Dermis microvascular lymphatic vessel endothelial cell (primary cell): Measurements from ENCODE around the gene RAB31. TPM values are rescaled to one million over a fixed set of nuclear protein-coding genes. Genes with fewer than 3 reads are reported as not detected.

ENCODE experiments used
- DNase-seq, 2 donors: peaks; one replicate each; pipeline versions ENCODE4 v3.0.0 to v3.0.0-alpha.2; 2010; ENCODE audit warnings: low read depth in 2 of 2
- total RNA-seq: library from RNA; depleted of rRNA; stranded (reverse); fragments of >200 nt; gene quantifications from 2 replicates; pipeline ENCODE4 v1.2.1, GENCODE V29; 2014

Gene RAB31
- total RNA-seq, 1 donor from 2014 or later: 46.5 TPM

DNA sequence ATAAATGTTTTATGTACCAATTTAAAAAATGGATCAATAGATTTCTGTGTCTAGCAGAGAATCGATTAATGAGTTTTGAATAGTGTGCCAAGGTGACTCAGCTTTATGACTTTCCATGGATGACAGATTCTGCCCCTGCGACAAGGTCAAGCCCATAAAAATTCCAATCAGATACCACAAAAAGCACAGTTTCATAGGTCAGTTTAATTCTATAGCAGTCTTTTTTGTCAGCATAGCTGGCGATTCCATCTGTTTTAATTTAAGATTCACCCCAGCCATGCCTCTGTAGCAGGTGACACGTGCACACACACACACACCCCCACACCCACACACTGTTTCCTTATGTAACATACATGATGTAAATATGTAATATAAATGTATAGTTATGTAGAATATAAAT lies 28.9 kb downstream of the RAB31 start:
- peak in 1 of 2 donors; percentile 12 for DNase-seq

DNA sequence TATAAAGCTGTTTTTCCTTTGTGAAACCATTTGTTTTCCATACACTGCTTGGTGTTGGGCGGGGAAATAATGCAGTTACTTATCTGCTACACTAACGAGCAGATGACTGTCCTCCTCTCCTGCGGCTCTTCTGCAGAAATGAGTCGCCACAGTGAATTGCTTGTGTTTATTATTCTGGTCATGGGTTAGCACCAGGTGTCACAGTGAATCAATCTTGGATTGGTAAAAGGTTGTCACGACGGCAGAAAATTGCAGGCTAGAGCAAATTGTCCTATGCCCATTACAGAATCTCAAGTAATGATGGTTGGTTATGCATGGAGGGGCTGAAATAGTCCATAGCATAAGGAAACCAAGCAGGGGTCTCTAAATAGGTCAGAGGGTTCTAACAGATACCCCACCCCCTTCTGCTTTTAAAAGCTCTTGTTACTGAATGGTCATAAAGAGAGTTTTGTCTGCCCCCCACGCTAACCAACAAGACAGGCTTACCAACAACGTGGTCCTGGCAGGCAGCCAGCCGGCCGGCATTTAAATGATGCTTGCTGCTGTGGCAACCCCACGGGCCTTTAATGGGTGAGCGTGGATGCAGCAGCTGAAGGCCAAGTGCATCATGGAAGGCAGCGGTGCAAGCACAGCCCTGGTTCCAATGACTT lies 29.5 kb downstream of the RAB31 start:
- peak in 1 of 2 donors; percentile 19 for DNase-seq

DNA sequence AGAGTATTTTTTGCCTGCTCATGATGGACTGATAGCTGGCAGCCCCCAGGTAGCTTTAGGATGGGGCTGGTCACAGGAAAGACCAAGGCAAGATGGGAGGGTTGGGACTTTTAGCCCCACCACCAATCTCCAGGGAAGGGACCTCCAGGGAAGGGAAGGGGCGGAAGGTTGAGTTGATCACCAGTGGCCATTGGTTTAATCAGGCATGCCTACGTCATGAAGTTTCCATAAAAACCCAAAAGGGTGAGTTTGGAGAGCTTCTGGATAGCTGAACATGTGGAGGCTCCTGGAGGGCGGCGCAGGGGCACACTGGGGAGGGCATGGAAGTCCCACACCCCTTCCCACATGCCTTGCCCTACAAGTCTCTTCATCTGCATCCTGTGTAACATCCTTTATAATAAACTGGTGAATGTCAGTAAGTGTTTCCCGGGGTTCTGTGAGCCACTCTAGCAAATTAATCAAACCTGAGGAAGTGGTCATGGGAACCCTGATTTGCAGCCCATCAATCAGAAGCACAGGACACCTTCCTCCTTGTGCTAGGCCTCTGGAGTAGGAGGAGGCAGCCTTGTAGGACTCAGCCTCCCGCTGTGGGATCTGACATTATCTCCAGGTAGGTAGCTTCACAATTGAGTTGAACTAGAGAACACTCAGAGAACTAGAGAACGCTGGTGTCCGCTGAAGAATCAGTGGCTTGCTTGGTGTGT lies 30.3 kb downstream of the RAB31 start:
- DNase-seq: no peak

DNA sequence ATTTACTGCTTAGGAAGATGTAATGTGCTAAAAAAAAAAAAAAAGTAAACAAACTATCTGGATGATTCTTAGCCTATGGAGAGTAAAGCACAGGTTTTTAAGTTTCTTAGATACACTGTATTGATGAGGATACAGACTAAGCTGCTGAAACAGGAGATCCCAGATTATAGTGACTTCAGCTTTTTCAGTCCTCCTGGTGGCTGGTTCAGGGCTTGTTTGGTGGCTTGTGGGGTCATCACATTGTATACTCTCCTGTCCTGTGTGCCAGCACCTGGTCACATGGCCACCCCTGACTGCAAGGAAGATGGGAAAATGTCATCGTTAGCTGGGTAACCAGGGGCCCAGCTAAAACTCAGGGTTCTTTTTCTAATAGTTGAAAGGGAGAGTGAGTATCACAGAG lies 31.4 kb downstream of the RAB31 start:
- no peak for DNase-seq

DNA sequence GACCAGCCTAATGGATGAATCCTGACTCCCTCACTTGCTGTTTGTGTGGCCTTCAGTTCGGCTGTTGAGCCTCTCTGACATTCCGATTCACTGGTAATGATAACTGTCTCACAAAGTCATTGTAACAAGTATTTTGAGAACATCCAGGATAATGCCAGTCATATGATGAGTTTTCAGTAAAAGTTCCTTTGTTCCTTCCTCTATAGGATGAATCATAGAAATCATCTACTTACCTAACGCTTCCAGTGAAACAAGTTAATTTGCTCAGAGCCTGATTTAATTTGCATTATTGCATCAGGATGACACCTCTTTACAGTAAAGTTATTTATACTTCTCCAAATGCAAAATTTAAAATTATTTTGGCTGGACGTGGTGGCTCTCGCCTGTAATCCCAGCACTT lies 32.0 kb downstream of the RAB31 start:
- DNase-seq: peak in 1 of 2 donors; percentile 55

DNA sequence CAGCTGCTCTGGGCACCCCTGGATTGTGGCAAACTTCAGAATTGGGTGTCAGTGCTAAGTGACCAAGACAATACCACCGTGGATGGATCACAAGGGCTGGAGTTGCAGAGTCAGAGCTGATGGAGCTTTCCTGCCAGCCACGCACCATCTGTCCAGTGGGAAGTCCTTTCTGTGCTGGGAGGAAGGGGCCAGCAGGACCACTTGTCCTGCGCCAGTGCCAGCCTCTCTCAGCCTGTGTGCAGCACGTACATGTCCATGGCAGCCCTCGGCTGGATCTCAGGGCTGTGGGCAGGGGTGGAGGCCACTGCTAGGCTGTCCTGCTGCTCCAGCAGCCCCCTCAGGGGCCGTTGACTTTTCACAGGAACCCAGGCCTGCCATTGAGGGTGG lies 33.3 kb downstream of the RAB31 start:
- no peak for DNase-seq

DNA sequence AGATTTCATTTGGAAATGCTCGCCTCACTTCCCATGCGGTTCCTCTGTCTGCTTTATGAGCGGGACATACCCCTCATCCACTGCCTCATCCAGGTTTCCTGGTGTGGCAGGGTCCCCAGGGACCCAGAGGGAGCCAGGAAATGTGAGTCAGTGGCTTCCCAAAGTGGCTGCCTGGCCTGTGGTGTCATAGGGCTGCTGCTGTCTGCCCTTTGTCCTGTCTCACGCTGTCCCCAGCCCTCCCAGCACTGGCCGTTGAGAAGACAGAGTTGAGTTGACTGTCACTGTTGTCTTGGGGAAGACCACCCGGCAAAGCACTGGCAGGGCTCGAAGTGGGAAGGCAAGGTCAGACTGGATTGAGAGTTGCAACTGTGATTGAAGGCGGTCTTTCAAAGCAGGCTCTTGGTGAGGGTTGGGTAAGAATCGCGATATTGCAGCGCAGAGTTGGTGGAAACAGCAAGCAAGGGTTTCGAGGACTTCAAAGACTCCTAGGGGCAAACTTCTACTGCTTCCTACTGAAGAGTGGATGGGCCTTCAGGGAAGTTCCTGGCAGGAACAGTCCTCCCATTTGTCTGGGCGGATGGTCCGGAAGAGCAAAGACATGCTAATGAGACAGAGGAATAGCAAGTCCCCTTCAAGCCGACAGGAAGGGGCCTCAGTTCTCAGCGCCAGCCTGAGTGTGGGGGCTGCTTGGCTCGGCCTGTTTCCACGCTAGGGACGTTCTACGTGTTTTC lies 33.9 kb downstream of the RAB31 start:
- DNase-seq: peak; percentile 61 to 82

DNA sequence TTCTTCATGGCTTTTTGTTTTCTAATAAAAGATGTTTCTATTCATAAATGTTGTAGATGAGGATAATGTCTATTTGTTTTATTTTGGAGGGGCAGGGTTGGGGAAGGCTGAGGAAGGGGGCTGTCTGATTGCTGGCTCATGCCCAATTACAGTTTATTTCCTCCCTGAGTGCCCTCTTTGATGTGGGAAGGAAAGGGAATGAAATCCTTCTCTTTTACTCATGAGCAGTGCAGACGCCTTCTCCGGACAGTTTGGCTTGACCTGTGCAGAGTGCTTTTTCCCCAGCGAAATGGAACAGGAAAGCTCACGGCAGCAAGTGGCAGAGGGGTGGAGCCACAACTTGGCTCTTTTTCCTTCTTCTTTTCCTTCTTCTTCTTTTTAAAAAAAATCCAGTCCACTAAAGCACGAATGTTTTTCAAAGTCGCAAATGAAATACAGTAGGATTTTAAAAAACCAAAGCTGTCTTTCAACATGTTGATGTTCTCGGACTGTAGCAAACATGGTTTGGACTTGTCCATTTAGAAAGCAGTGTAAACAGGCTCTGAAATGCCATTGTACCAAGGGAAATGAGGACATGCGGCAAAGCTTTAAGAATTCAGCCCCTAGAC lies 34.5 kb downstream of the RAB31 start:
- DNase-seq: peak in 1 of 2 donors; percentile 67

DNA sequence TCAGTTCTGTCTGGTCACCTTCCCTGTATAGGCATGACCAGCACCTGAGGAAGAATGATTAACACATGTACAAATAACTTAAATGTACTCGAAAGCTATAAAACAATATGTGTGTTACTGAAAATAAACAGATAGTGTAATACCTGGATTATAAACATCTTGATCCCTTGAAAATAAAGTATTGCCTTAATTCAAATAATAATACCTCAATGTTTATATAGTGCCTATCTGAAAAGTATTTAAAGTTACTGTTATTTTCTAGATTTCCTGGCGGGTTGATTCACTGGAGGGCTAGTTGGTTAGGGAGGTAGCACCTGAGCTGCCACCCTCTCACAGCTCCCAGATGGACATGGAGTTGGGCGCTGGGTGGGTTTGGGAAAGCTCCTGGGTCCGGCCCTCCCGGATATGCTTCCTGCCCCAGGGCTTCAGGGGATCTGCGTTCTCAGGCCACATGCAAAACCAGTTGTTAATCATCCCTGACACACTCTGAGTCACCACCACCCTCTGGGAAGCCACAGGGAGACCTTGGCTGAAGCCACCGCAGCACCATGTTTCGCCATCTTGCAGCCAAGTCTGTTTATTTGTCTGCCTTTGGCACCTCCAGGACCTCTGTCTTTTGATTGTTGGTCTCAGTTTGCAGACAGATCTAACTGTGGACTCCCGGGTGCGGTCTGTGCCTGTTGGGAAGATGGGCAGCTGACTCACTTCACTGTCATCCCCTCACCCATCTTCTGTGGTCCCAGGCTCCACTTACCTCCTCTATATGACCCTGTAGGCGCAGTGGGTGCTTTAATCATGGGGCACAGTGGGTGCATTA lies 35.3 kb downstream of the RAB31 start:
- DNase-seq: peak; percentile 59 to 91

DNA sequence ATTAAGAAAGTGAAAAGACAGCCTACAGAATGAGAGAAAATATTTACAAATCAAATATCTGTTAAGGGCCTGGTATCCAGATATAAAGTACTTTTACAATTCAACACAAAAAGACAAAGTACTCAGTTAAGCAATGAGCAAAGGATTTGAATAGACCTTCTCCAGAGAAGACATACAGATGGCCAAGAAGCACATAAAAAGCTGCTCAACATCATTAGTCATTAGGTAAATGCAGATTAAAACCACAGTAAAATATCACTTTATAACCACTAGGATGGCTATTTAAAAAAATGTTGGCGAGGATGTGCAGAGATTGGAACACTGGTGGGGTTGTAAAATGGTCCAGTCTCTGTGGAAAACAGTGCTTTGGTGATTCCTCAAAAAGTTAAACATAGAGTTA lies 38.9 kb downstream of the RAB31 start:
- DNase-seq: no peak

DNA sequence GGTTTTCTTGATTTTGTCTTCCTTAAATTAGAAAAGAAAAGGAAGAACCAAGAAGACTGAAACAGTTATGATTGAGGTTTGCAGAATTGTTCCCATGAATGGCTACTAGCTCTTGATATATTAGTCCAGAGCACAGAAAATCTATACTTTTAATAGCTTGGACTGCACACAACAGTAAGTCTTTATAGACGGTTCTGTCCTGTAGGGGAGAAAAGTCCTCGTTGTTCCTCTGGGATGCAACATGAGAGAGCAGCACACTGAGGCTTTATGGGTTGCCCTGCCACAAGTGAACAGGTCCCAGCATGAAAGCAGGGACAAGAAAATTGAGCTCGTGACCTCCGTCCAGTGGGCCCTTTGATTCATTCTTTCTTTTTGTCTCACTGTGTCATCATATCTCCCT lies 41.5 kb downstream of the RAB31 start:
- DNase-seq: no peak

DNA sequence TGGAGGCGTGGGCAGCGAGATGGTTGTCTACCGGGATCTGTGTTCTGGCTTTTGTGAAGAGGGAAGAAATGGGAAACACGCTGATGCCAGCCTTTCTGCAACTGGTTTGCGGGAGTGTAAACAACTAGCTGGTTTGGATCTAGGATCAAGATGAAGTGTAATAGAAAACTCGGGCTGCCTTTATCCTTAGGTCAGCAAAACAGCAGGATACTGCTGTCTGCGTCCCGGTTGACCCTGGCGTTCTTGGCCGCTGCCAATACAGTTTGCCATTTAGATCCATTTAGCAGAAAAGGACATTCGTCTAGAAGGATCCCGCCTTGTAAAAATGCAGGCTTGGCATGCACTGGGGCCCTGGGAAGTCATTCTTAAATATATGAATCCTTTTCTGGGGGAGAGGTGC lies 42.0 kb downstream of the RAB31 start:
- DNase-seq: no peak

DNA sequence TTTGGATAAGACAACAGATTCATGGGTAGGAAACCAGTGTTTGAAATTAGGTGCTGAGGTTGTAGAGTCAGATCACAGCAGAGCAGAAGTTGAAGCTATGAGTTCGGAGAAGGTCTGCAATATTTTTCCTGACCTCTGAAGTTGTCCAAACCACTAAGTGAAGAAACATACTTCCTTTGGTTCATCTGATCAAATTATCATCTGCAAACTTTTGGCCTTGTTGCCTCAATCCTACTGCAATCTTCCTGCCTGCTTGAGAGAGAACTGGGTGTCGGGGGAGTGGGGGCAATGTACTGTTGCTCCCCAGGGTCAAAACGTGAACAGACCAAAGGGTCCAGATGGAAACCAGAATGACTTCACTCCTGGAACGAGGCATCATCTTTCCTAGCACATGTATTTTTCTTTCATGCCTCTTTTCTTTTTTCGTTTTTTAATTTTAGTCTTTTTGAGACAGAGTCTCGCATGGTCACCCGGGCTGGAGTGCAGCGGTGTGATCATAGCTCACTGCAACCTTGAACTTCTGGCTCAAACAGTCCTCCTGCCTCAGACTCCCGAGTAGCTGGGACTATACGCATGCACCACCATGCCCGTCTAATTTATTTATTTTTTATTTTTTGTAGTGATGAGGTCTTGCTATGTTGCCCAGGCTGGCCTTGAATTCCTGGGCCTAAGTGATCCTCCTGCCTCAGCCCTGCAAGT lies 42.7 kb downstream of the RAB31 start:
- DNase-seq: no peak

DNA sequence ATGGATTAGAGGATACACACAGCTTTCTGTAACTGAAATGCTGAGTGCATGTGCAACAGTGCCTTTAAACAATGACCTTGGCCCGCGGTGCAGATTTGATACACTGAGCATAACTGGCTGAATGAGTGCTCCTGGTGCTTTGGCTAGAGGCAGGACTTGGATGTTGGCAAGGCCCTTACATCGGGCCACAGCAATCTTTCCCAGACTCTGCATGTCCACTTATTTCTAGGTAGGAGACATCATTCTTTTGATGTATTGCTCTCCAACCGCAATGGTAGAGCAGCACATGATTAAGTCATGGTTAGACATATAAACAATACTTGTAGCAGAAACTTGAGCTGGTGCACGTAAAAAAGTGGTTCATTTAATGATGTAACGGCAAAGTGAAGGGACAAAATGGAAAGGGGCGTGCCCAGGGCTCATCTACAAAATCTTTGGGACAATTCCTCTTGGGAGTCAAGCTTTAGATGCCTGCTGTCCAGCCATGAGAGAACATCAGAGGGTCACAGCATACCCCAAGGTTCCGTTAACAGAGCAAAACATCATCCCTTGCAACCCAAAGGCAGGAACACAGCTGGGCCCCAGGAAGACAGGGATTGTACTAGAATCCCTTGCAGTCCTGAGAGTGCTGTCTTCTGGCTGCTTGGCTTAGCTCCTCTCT lies 43.4 kb downstream of the RAB31 start:
- DNase-seq: no peak

DNA sequence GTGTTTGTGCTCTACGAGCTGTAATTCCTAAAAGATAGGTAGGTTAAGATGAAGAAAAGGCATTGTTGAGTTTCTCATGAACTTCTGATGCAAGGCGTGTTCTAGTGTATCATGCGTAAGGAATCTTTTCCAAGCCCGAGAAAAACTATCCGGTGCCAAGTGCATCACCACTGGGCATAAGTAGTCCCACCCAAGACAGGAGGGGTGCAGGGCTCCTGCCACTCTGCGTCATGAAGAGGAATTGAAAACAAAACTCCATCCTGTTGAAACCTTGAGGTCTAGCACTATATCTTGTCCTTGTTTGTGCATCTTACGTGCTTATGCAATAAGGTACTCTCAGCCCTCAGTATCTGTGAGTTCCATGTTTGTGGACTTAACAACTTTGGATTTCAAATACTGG lies 45.7 kb downstream of the RAB31 start:
- DNase-seq: no peak

DNA sequence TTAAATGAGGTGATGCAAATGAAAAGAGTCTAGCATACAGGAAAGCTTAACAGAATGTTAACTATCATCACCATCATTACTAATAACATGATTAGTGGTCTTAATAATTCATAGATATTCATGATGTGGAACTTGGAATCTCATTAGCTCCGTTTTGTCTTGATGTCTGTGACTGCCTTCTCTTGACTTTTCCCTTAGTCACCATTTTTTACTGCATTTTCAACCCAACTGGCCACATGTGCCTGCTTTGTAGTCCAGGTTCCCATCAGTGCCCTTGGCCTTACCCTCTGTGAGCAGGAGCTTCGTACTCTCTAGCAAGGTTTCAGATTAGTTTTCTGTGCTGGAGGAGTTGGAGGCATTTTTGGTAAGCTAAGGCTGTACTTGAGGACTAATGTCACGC lies 47.0 kb downstream of the RAB31 start:
- DNase-seq: no peak

DNA sequence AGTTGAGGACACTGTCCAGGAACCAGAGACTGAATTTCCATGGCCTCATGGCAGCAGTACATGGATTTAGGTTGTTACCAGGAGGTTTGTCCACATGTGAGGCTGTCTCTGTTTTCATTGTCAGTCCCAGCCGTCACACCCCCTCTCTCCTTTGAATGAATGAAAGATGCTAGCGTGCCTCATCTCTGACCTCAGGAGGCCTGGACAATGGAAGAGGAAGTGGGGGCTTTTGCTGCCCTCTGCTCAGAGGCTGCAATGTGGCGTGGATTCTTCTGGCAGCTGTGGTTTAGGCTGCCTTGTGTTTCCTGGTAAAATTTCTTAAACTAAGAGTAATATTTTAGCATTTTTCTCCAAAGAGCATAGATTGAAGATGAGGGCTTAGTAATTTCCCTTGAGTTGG lies 47.5 kb downstream of the RAB31 start:
- DNase-seq: peak; percentile 47 to 85

DNA sequence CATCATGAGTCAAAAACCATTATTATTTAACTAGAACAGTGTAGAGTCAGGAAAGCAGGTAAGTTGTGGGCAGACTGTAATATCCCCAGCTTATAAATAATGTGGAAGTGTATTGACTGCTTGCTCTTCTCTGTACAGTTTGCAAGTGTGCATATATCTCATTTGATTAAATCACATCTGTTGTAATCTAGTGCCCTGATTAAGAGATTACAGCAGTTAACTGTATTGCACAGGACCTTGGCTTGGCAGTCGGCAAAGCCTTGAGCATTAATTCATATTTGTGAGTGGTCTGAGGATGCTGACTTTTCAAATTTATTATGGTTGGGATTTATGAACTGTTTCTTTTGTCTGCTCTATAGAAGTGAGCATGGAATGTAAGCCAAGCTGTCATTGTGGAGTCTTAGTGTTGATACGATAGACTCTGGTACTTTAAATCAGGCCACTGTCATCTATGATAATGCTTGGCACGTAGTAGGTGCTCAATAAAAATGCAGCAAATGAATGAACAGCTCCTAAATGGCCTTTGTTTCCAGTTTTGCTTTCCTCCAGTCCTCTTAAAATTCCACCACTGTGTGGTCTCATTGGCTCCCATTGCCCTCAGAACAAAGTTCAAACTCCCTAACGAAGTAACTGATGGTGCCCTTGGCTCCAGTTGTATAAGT lies 48.3 kb downstream of the RAB31 start:
- DNase-seq: no peak

DNA sequence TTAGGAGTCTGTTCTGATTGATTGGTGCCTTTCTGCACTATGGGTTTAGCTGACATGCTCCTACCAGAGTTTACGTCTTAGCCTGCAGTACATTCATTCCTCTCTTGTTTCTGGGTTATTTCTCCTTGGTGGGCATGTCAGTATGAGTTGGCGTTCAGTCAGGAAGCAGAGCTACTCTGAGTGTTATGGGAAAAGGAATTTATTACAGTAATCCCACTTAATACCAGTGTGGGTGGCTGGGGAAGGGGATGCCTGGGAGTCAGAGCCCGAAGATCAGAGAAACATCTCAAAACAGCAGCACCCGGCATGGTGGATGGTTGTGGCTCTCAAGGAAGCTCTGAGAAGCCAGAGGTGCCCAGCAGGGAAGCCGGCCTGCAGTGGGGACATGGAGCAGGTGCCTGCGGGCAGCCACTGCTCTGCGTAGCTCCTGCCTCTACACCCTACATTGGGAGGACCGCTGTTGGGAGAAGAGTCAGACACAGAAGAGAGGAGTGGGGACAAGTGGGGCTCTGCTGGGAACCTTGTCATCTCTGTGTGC lies 48.9 kb downstream of the RAB31 start:
- no peak for DNase-seq
